Measurements from ENCODE around the gene PHLDB3.
A peak's percentile ranks its signal among the peaks of the same experiment; 100 is the strongest.

DNA sequence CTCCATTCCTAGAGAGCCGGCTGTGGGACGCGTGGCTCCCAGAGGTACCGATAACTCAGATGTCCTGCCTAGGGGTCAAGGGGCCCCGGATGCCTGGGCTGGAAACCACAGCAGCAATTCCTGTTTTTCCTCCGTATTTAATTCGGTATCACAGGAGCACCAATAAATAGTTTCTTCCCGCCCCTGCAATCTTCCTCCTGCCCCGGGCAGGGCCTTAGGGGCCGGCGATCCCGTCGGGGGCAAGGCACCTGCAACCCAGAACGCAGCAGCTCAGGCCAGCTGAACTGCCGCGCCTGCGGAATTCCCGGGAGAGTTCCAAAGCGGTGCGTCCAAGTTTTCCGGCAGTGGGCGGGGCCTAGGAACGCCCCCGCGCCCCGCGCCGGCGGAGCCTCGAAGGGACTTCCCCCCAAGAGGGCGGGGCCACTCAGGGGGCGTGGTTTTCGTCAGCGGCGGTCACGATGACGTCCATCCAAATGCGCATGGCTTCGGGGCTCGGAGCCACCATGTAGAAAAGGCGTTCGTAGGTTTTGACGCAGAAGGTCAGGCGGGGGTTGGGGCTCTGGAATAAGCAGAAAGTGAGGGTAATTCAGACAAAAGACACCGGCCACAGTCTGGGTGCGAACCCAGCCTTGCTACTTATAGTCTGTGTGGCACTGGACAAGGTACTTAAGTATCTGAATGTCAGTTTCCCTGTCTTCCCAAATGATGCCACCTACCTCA is 29.4 kb downstream of the PHLDB3 start:
- TF ChIP-seq, protein P1, sequence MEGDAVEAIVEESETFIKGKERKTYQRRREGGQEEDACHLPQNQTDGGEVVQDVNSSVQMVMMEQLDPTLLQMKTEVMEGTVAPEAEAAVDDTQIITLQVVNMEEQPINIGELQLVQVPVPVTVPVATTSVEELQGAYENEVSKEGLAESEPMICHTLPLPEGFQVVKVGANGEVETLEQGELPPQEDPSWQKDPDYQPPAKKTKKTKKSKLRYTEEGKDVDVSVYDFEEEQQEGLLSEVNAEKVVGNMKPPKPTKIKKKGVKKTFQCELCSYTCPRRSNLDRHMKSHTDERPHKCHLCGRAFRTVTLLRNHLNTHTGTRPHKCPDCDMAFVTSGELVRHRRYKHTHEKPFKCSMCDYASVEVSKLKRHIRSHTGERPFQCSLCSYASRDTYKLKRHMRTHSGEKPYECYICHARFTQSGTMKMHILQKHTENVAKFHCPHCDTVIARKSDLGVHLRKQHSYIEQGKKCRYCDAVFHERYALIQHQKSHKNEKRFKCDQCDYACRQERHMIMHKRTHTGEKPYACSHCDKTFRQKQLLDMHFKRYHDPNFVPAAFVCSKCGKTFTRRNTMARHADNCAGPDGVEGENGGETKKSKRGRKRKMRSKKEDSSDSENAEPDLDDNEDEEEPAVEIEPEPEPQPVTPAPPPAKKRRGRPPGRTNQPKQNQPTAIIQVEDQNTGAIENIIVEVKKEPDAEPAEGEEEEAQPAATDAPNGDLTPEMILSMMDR (IDR thresholded peaks at IDR 0.05; ENCODE audit: insufficient read depth, low read length) = no peak
- TF ChIP-seq SPI1 (IDR thresholded peaks at IDR 0.05; ENCODE audit: borderline replicate concordance, low read depth) = peak; percentile 66; the same call in 1 of the 2 replicates
- TF ChIP-seq POLR2AphosphoS5 (IDR thresholded peaks at IDR 0.05; ENCODE audit: low read depth) = no peak
- no peak for TF ChIP-seq GABPA (IDR thresholded peaks at IDR 0.05; ENCODE audit: low read depth)

All from HL-60 (cell line).